OCI-LY7 (cell line): Measurements from ENCODE around the gene HRH2.

ENCODE experiments used
- EZH2phosphoT487 ChIP-seq: fragments of 200-600 bp; sonication (generic); IDR thresholded peaks from 2 replicates; pipeline ENCODE4 v1.6.1; 2018; ENCODE audit warnings: low read depth, borderline replicate concordance, mild to moderate bottlenecking, mixed run types, antibody characterized with exemption, low read length, moderate library complexity, mixed read lengths
- TF ChIP-seq, protein P1 (sequence below): fragments of 200-600 bp; sonication (generic); conservative IDR thresholded peaks from 2 replicates; pipeline ENCODE4 v1.5.1; 2014; ENCODE audit warnings: mild to moderate bottlenecking, antibody characterized with exemption, low read length, moderate library complexity, mixed read lengths

DNA sequence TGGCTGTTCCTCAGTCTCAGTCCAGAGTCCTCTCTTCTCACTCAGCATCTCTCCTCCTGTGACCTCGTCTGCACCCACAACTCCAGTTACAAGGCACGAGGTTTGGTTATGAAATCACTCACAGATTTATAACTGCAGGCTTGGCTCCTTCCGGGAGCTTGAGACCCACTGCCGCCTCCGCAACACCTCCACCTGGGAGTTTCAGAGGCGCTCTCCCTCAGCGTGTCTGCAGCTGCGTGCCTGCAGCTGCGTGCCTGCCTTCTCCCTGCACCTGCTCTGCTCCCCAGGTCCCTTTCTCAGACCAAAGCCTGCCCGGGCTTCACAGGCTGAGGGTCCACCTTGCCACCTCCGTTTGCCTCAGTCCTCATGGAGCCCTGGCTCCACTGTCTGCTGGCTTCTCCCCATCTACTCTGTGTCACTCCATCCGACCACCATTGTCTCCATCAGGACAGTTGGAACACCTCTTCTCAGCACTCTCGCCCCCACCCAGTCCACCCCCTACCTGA, 51.5 kb downstream of the HRH2 start:
- TF ChIP-seq EZH2phosphoT487 = no peak
- TF ChIP-seq, protein P1, sequence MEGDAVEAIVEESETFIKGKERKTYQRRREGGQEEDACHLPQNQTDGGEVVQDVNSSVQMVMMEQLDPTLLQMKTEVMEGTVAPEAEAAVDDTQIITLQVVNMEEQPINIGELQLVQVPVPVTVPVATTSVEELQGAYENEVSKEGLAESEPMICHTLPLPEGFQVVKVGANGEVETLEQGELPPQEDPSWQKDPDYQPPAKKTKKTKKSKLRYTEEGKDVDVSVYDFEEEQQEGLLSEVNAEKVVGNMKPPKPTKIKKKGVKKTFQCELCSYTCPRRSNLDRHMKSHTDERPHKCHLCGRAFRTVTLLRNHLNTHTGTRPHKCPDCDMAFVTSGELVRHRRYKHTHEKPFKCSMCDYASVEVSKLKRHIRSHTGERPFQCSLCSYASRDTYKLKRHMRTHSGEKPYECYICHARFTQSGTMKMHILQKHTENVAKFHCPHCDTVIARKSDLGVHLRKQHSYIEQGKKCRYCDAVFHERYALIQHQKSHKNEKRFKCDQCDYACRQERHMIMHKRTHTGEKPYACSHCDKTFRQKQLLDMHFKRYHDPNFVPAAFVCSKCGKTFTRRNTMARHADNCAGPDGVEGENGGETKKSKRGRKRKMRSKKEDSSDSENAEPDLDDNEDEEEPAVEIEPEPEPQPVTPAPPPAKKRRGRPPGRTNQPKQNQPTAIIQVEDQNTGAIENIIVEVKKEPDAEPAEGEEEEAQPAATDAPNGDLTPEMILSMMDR = no peak
